Activated naive CD4-positive, alpha-beta T cell treated with anti-CD3 and anti-CD28 coated beads, Interleukin-2, amount 50 U/mL, for 72 hours (primary cell): Measurements from ENCODE around the gene TTC13. TPM values are rescaled to one million over a fixed set of nuclear protein-coding genes. Genes with fewer than 3 reads are reported as not detected.

Source experiments
- ATAC-seq, 2 donors: fragments of 150-1000 bp; cut with Tn5 transposase; 2 replicates each; pipeline ENCODE4 v1.10.0; 2021; ENCODE audit warnings: mild to moderate bottlenecking in 2 of 2, moderate library complexity in 2 of 2
- DNase-seq, 2 donors: peaks; one replicate each; pipeline ENCODE4 v3.0.0; 2021 to 2022; ENCODE audit warnings: low spot score in 2 of 2
- H3K27ac Mint-ChIP-seq, 2 donors: one replicate each; pipeline ENCODE4 v1.8.0; 2022; ENCODE audit warnings: mild to moderate bottlenecking in 2 of 2, mixed read lengths in 2 of 2
- H3K36me3 Mint-ChIP-seq, 2 donors: one replicate each; pipeline ENCODE4 v1.8.0; 2022; ENCODE audit warnings: mixed read lengths in 2 of 2
- H3K9me3 Mint-ChIP-seq, 2 donors: one replicate each; pipeline ENCODE4 v1.8.0; 2022; ENCODE audit warnings: mixed read lengths in 2 of 2
- total RNA-seq, 2 donors: library from RNA; stranded (reverse); gene quantifications; one replicate each; pipeline ENCODE4 v1.2.3, GENCODE V29; 2022

TTC13 gene
- total RNA-seq, 2 donors from 2014 or later: 12.6 to 18.7 TPM

- no peak overlapping the region for H3K27ac Mint-ChIP-seq
- ATAC-seq (no peak), DNase-seq (no peak)
- H3K36me3 Mint-ChIP-seq: peaks cover 0 to 5% of the 10 kb centered on the region in 2 donors
- H3K9me3 Mint-ChIP-seq: peaks cover 0 to 6% of the 10 kb centered on the region in 2 donors
Measured at GRCh38 chr1:230860617-230861384, 117.9 kb downstream of the TTC13 start.

- DNase-seq: no peak
- H3K36me3 Mint-ChIP-seq: peaks cover 0 to 5% of the 10 kb centered on the region in 2 donors
- no peak for ATAC-seq
- peaks cover 0 to 6% of the 10 kb centered on the region in 2 donors for H3K9me3 Mint-ChIP-seq
- no peak overlapping the region for H3K27ac Mint-ChIP-seq
Measured at GRCh38 chr1:230858918-230859729, 119.5 kb downstream of the TTC13 start.

GRCh38 chr1:230858236-230858820 is 120.3 kb downstream of the TTC13 start:
- no peak for ATAC-seq
- peaks cover 0 to 6% of the 10 kb centered on the region in 2 donors for H3K9me3 Mint-ChIP-seq
- H3K36me3 Mint-ChIP-seq: peaks cover 3 to 5% of the 10 kb centered on the region in 2 donors
- no peak for DNase-seq
- no peak overlapping the region for H3K27ac Mint-ChIP-seq

GRCh38 chr1:230857822-230858221 is 120.8 kb downstream of the TTC13 start:
- ATAC-seq (no peak), DNase-seq (no peak)
- Mint-ChIP-seq H3K36me3 (peaks cover 6 to 8% of the 10 kb centered on the region in 2 donors), H3K9me3 (peaks cover 0 to 8% of the 10 kb centered on the region in 2 donors), H3K27ac (no peak overlapping the region)

- DNase-seq (no peak), ATAC-seq (no peak)
- Mint-ChIP-seq H3K36me3 (peaks cover 5 to 12% of the 10 kb centered on the region in 2 donors), H3K27ac (no peak overlapping the region), H3K9me3 (peaks cover 0 to 4% of the 10 kb centered on the region in 2 donors)
Measured at GRCh38 chr1:230857077-230857476, 121.6 kb downstream of the TTC13 start.

Other genes with a start within 250 kb of the TTC13 start
- gene CAPN9, start 231.5 kb downstream of the TTC13 start, total RNA-seq: not detected
- gene C1orf198, start 110.3 kb downstream of the TTC13 start, total RNA-seq: 1 to 10 TPM; 5.4 to 8.8 TPM
- gene ARV1, start 233 bp upstream of the TTC13 start, total RNA-seq: 10 to 100 TPM; 10.6 to 15.5 TPM
- gene FAM89A, start 61.4 kb upstream of the TTC13 start, total RNA-seq: 10 to 100 TPM in 1 of 2 donors, 1 to 10 TPM in 1; 8.5 to 17.4 TPM
- gene TRIM67, start 183.2 kb upstream of the TTC13 start, total RNA-seq: under 1 TPM in 1 of 2 donors, not detected in 1; 0.02 TPM